Measurements from ENCODE around the gene C1R.

C1R gene

GRCh38 chr12:7109572-7109920 lies 17.3 kb upstream of the C1R start:
- Histone ChIP-seq H3K9me2 (replicated peaks; ENCODE audit: insufficient read depth, low read length) (no peaks in the 10 kb centered on the region), H3K9me3 (ENCODE audit: insufficient read depth, low read length) (peaks cover 7% of the 10 kb centered on the region), H3K4me3 (ENCODE audit: insufficient read depth, low read length, poor library complexity, severe bottlenecking) (no peak overlapping the region), H3K79me2 (ENCODE audit: insufficient read depth, low read length) (no peaks in the 10 kb centered on the region), H4K20me1 (ENCODE audit: low read depth, low read length) (no peaks in the 10 kb centered on the region), H3F3A (ENCODE audit: insufficient read depth) (no peaks in the 10 kb centered on the region; the same call in 1 of the 2 replicates), H3K27me3 (ENCODE audit: low read length) (no peaks in the 10 kb centered on the region), H3K36me3 (ENCODE audit: low read length) (no peaks in the 10 kb centered on the region; the same call in 1 of the 2 replicates), H3K27ac (ENCODE audit: low read depth, low read length) (no peak overlapping the region), H2AFZ (ENCODE audit: low read depth, low read length, severe bottlenecking) (no peak overlapping the region), H3K4me2 (ENCODE audit: low read depth, low read length, poor library complexity, severe bottlenecking) (peak overlapping the region; percentile 75), H3K9ac (ENCODE audit: low read length) (0 out of 2 replicates have a peak overlapping the region, but pooled peaks have one; percentile 82)
- TF ChIP-seq CTCF (IDR thresholded peaks at IDR 0.05; ENCODE audit: insufficient read depth, low read length, poor library complexity, severe bottlenecking) (no peak), EZH2phosphoT487 (conservative IDR thresholded peaks at IDR 0.05; ENCODE audit: low read length) (no peak)

DNA sequence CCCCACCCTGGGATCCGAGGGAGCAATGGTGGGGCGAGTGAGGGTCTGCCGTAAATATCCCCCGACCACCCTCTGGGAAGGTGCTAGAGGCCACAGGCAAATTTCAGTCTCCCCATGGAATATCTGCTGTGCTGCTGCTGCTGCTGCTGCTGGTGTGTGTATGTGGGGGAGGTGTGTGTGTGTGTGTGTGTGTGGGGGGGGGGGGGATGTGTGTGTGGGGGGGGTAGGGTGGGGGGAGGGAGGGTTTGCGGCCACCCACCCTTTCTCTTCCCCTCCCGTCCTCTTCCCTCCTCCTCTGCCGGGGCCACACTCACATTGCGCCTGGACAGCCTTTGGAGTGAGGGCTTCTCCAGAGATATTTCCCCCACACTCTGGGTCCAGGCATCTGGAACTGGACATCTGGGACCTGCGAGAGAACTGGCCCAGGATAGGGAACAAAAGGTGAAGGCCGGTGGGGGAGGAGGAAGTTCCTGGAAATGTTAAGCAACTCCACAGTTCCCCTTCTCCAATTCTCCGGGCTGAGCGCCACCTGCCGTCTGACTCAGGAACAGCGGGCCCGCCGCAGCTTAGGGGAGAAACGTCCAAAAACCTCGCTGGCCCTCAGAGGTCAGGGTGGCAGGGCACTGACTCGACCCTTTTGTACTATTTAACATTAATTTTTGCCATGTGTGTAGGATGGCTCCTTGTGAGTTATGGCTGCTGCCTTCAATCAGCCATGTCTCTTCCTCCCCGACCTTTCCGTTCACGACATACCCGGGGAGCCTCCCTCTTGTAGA lies 16.7 kb upstream of the C1R start, which contains the start of gene C1RL:
Gene C1RL, minus strand, starts transcription at position 419 of the 776 bp plus-strand sequence. Its CDS starts 34 bp downstream, at position 385.
- peak within 1 kb of the TSS; percentile 82 for H3K9ac ChIP-seq (ENCODE audit: low read length)
- peak within 1 kb of the TSS; percentile 79 for H3K4me3 ChIP-seq (ENCODE audit: insufficient read depth, low read length, poor library complexity, severe bottlenecking)
- H3F3A ChIP-seq (ENCODE audit: insufficient read depth), result no peaks in the 10 kb centered on the region; the same call in 1 of the 2 replicates
- H3K27me3 ChIP-seq (ENCODE audit: low read length), result no peaks in the 10 kb centered on the region
- peaks cover 7% of the 10 kb centered on the region for H3K9me3 ChIP-seq (ENCODE audit: insufficient read depth, low read length)
- H2AFZ ChIP-seq (ENCODE audit: low read depth, low read length, severe bottlenecking), result peak within 1 kb of the TSS; percentile 88
- H4K20me1 ChIP-seq (ENCODE audit: low read depth, low read length), result no peaks in the 10 kb centered on the region
- no peaks in the 10 kb centered on the region; the same call in 1 of the 2 replicates for H3K36me3 ChIP-seq (ENCODE audit: low read length)
- H3K79me2 ChIP-seq (ENCODE audit: insufficient read depth, low read length), result no peaks in the 10 kb centered on the region
- peak within 1 kb of the TSS; percentile 99 for H3K4me2 ChIP-seq (ENCODE audit: low read depth, low read length, poor library complexity, severe bottlenecking)
- peak within 1 kb of the TSS; percentile 49; the same call in 1 of the 2 replicates for H3K27ac ChIP-seq (ENCODE audit: low read depth, low read length)
- no peaks in the 10 kb centered on the region for H3K9me2 ChIP-seq (replicated peaks; ENCODE audit: insufficient read depth, low read length)
- peak; percentile 89 for TF ChIP-seq CTCF (IDR thresholded peaks at IDR 0.05; ENCODE audit: insufficient read depth, low read length, poor library complexity, severe bottlenecking)
- no peak for TF ChIP-seq EZH2phosphoT487 (conservative IDR thresholded peaks at IDR 0.05; ENCODE audit: low read length)

GRCh38 chr12:7108003-7108795 lies 16.0 kb upstream of the C1R start:
- no peaks in the 10 kb centered on the region; the same call in 1 of the 2 replicates for H3K36me3 ChIP-seq (ENCODE audit: low read length)
- no peaks in the 10 kb centered on the region for H3K27me3 ChIP-seq (ENCODE audit: low read length)
- peak overlapping the region; percentile 82 for H3K9ac ChIP-seq (ENCODE audit: low read length)
- H3K4me3 ChIP-seq (ENCODE audit: insufficient read depth, low read length, poor library complexity, severe bottlenecking), result peak overlapping the region; percentile 79
- H3K79me2 ChIP-seq (ENCODE audit: insufficient read depth, low read length), result no peaks in the 10 kb centered on the region
- H3K9me2 ChIP-seq (replicated peaks; ENCODE audit: insufficient read depth, low read length), result no peaks in the 10 kb centered on the region
- no peaks in the 10 kb centered on the region; the same call in 1 of the 2 replicates for H3F3A ChIP-seq (ENCODE audit: insufficient read depth)
- H2AFZ ChIP-seq (ENCODE audit: low read depth, low read length, severe bottlenecking), result peak overlapping the region; percentile 88
- H3K9me3 ChIP-seq (ENCODE audit: insufficient read depth, low read length), result peaks cover 7% of the 10 kb centered on the region
- TF ChIP-seq EZH2phosphoT487 (conservative IDR thresholded peaks at IDR 0.05; ENCODE audit: low read length), result no peak
- H4K20me1 ChIP-seq (ENCODE audit: low read depth, low read length), result no peaks in the 10 kb centered on the region
- peak overlapping the region; percentile 99 for H3K4me2 ChIP-seq (ENCODE audit: low read depth, low read length, poor library complexity, severe bottlenecking)
- peak overlapping the region; percentile 49; the same call in 1 of the 2 replicates for H3K27ac ChIP-seq (ENCODE audit: low read depth, low read length)
